WTC11 (cell line): Measurements from ENCODE around the gene WFDC2. TPM values are rescaled to one million over a fixed set of nuclear protein-coding genes. Genes with fewer than 3 reads are reported as not detected.

Experiments
- ATAC-seq: fragments of 200-7000 bp; cut with Tn5 transposase; 2 replicates; pipeline ENCODE4 v1.10.0; 2021; ENCODE audit warnings: mild to moderate bottlenecking, moderate library complexity
- CTCF ChIA-PET: fragments of 300-600 bp; sonication (Branson Sonifier 250); formaldehyde crosslinking; loops from one replicate; lab custom pipeline; 2021; ENCODE audit warnings: antibody characterized with exemption; lab: Charles Lee
- POLR2A ChIA-PET: fragments of 350-600 bp; sonication (Branson Sonifier 250); formaldehyde crosslinking; loops from one replicate; lab custom pipeline; 2021; ENCODE audit warnings: antibody characterized with exemption; lab: Charles Lee
- DNase-seq: peaks from one replicate; pipeline ENCODE4 v3.0.0; 2021; ENCODE audit warnings: low spot score
- H3K27ac Mint-ChIP-seq: 2 replicates; pipeline ENCODE4 v1.8.0; 2021; ENCODE audit warnings: mixed read lengths
- H3K27me3 Mint-ChIP-seq: 2 replicates; pipeline ENCODE4 v1.8.0; 2021; ENCODE audit warnings: low read depth, mild to moderate bottlenecking, moderate library complexity, mixed read lengths
- H3K36me3 Mint-ChIP-seq: 2 replicates; pipeline ENCODE4 v1.8.0; 2021; ENCODE audit warnings: mixed read lengths
- H3K4me1 Mint-ChIP-seq: 2 replicates; pipeline ENCODE4 v1.8.0; 2022; ENCODE audit warnings: mixed read lengths
- H3K4me3 Mint-ChIP-seq: 2 replicates; pipeline ENCODE4 v1.8.0; 2021; ENCODE audit warnings: mild to moderate bottlenecking, moderate library complexity, mixed read lengths
- H3K9me3 Mint-ChIP-seq: 2 replicates; pipeline ENCODE4 v1.8.0; 2021; ENCODE audit warnings: mixed read lengths
- FOXP1 ChIP-seq: sonication (generic); formaldehyde crosslinking; IDR thresholded peaks from 2 replicates; pipeline ENCODE4 v1.8.0; 2022; ENCODE audit warnings: missing genetic modification reagents, mild to moderate bottlenecking, moderate library complexity, borderline replicate concordance
- GABPB1 ChIP-seq: sonication (generic); formaldehyde crosslinking; IDR thresholded peaks from 2 replicates; pipeline ENCODE4 v1.8.1; 2023; ENCODE audit warnings: mild to moderate bottlenecking, missing genetic modification reagents
- HMGA2 ChIP-seq: fragments of 250-450 bp; sonication (Bioruptor Pico); IDR thresholded peaks from 2 replicates; pipeline ENCODE4 v1.4.0; 2021; ENCODE audit warnings: mild to moderate bottlenecking, moderate library complexity
- NFE2L1 ChIP-seq: sonication (generic); formaldehyde crosslinking; IDR thresholded peaks from 2 replicates; pipeline ENCODE4 v1.8.1; 2023; ENCODE audit warnings: missing genetic modification reagents
- NR1H2 ChIP-seq: sonication (generic); formaldehyde crosslinking; IDR thresholded peaks from 2 replicates; pipeline ENCODE4 v1.9.0; 2021; ENCODE audit warnings: mild to moderate bottlenecking, moderate library complexity, missing genetic modification reagents
- NR2C2 ChIP-seq: sonication (generic); formaldehyde crosslinking; IDR thresholded peaks from 2 replicates; pipeline ENCODE4 v1.8.0; 2022; ENCODE audit warnings: mild to moderate bottlenecking, missing genetic modification reagents
- OVOL2 ChIP-seq: fragments of 250-450 bp; sonication (Bioruptor Pico); IDR thresholded peaks from 2 replicates; pipeline ENCODE4 v1.9.0; 2021; ENCODE audit warnings: mild to moderate bottlenecking, borderline replicate concordance
- RELA ChIP-seq: sonication (generic); formaldehyde crosslinking; IDR thresholded peaks from 2 replicates; pipeline ENCODE4 v1.8.1; 2022; ENCODE audit warnings: missing genetic modification reagents, mild to moderate bottlenecking, borderline replicate concordance
- RORB ChIP-seq: fragments of 250-450 bp; sonication (Bioruptor Pico); IDR thresholded peaks from 2 replicates; pipeline ENCODE4 v1.9.0; 2021; ENCODE audit warnings: mild to moderate bottlenecking
- TP53 ChIP-seq: sonication (generic); formaldehyde crosslinking; IDR thresholded peaks from 2 replicates; pipeline ENCODE4 v1.8.1; 2023; ENCODE audit warnings: mild to moderate bottlenecking, missing genetic modification reagents
- ZBTB21 ChIP-seq: sonication (generic); formaldehyde crosslinking; IDR thresholded peaks from 2 replicates; pipeline ENCODE4 v1.8.1; 2023; ENCODE audit warnings: mild to moderate bottlenecking, missing genetic modification reagents, borderline replicate concordance
- ZNF138 ChIP-seq: sonication (generic); formaldehyde crosslinking; conservative IDR thresholded peaks from 2 replicates; pipeline ENCODE4 v1.8.1; 2022; ENCODE audit warnings: mild to moderate bottlenecking, moderate library complexity, missing genetic modification reagents
- ZNF219 ChIP-seq: sonication (generic); formaldehyde crosslinking; IDR thresholded peaks from 2 replicates; pipeline ENCODE4 v1.8.0; 2023; ENCODE audit warnings: missing genetic modification reagents, mild to moderate bottlenecking, borderline replicate concordance
- ZNF232 ChIP-seq: sonication (generic); formaldehyde crosslinking; IDR thresholded peaks from 2 replicates; pipeline ENCODE4 v1.8.0; 2022; ENCODE audit warnings: mild to moderate bottlenecking, missing genetic modification reagents
- ZNF671 ChIP-seq: fragments of 250-450 bp; sonication (Bioruptor Pico); IDR thresholded peaks from 2 replicates; pipeline ENCODE4 v1.8.0; 2021; ENCODE audit warnings: mild to moderate bottlenecking
- total RNA-seq: library from RNA; stranded (reverse); gene quantifications from 3 replicates; pipeline ENCODE4 v1.2.3, GENCODE V29; 2021
- TF ChIP-seq, protein P1 (sequence below): sonication (generic); formaldehyde crosslinking; IDR thresholded peaks from 2 replicates; pipeline ENCODE4 v1.8.1; 2022; ENCODE audit warnings: missing genetic modification reagents, borderline replicate concordance
- TF ChIP-seq, protein P2 (sequence below): sonication (generic); formaldehyde crosslinking; conservative IDR thresholded peaks from 2 replicates; pipeline ENCODE4 v1.8.1; 2022; ENCODE audit warnings: mild to moderate bottlenecking, missing genetic modification reagents
- TF ChIP-seq, protein P3 (sequence below): sonication (generic); formaldehyde crosslinking; IDR thresholded peaks from 2 replicates; pipeline ENCODE4 v1.8.1; 2023; ENCODE audit warnings: mild to moderate bottlenecking, missing genetic modification reagents
- TF ChIP-seq, protein P4 (sequence below): sonication (generic); formaldehyde crosslinking; IDR thresholded peaks from 2 replicates; pipeline ENCODE4 v1.8.1; 2022; ENCODE audit warnings: low read depth, mild to moderate bottlenecking, moderate library complexity, missing genetic modification reagents, borderline replicate concordance
- TF ChIP-seq, protein P5 (sequence below): sonication (generic); formaldehyde crosslinking; IDR thresholded peaks from 2 replicates; pipeline ENCODE4 v1.8.1; 2023; ENCODE audit warnings: mild to moderate bottlenecking, missing genetic modification reagents, borderline replicate concordance
- TF ChIP-seq, protein P6 (sequence below): sonication (generic); formaldehyde crosslinking; IDR thresholded peaks from 2 replicates; pipeline ENCODE4 v1.8.1; 2023; ENCODE audit warnings: mild to moderate bottlenecking, missing genetic modification reagents, moderate library complexity
- TF ChIP-seq, protein P7 (sequence below): sonication (generic); formaldehyde crosslinking; IDR thresholded peaks from 2 replicates; pipeline ENCODE4 v1.8.1; 2022; ENCODE audit warnings: mild to moderate bottlenecking, missing genetic modification reagents, moderate library complexity, borderline replicate concordance
- TF ChIP-seq, protein P8 (sequence below): fragments of 250-450 bp; sonication (Bioruptor Pico); IDR thresholded peaks from 2 replicates; pipeline ENCODE4 v1.8.0; 2021; ENCODE audit warnings: mild to moderate bottlenecking

Gene WFDC2
- total RNA-seq, 1 experiment from 2014 or later = 76.4 TPM

DNA sequence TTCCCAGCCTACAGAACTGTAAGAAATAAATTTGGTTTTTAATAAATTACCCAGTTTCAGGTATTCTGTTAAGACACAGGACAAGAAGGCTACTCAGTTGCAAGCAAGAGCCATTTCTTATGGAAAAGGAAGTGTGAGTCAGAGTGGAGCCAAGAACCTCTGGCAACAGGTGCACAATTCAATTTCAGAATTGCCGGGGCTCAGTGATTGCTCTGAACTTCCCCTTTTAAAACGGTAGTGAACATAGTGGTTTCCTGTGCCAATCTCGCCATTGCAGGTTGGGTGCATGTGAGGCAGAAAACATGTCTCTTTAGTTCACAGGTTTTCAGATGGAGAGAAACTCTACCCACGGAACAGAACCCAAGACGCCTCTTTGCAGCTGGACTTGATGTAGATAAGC, 37.3 kb upstream of the WFDC2 start:
- ChIA-PET CTCF (no interaction called here), POLR2A (no interaction called here)
- no peak for DNase-seq
- Mint-ChIP-seq H3K4me3 (no peak overlapping the region), H3K4me1 (peaks cover 2% of the 10 kb centered on the region; the same call in 1 of the 2 replicates), H3K36me3 (peaks cover 6% of the 10 kb centered on the region), H3K27me3 (peaks cover 5% of the 10 kb centered on the region; the same call in 1 of the 2 replicates), H3K9me3 (no peaks in the 10 kb centered on the region), H3K27ac (no peak overlapping the region)
- ATAC-seq = no peak
- no peak for TF ChIP-seq ZBTB21 (CRISPR knock-in tag)
- no peak for TF ChIP-seq ZNF232 (CRISPR knock-in tag)
- no peak for TF ChIP-seq RORB (CRISPR knock-in tag)
- TF ChIP-seq, protein P1, sequence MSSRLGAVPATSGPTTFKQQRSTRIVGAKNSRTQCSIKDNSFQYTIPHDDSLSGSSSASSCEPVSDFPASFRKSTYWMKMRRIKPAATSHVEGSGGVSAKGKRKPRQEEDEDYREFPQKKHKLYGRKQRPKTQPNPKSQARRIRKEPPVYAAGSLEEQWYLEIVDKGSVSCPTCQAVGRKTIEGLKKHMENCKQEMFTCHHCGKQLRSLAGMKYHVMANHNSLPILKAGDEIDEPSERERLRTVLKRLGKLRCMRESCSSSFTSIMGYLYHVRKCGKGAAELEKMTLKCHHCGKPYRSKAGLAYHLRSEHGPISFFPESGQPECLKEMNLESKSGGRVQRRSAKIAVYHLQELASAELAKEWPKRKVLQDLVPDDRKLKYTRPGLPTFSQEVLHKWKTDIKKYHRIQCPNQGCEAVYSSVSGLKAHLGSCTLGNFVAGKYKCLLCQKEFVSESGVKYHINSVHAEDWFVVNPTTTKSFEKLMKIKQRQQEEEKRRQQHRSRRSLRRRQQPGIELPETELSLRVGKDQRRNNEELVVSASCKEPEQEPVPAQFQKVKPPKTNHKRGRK (CRISPR knock-in tag) = no peak
- TF ChIP-seq, protein P2, sequence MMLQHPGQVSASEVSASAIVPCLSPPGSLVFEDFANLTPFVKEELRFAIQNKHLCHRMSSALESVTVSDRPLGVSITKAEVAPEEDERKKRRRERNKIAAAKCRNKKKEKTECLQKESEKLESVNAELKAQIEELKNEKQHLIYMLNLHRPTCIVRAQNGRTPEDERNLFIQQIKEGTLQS (CRISPR knock-in tag) = no peak
- no peak for TF ChIP-seq NFE2L1 (CRISPR knock-in tag)
- TF ChIP-seq, protein P3, sequence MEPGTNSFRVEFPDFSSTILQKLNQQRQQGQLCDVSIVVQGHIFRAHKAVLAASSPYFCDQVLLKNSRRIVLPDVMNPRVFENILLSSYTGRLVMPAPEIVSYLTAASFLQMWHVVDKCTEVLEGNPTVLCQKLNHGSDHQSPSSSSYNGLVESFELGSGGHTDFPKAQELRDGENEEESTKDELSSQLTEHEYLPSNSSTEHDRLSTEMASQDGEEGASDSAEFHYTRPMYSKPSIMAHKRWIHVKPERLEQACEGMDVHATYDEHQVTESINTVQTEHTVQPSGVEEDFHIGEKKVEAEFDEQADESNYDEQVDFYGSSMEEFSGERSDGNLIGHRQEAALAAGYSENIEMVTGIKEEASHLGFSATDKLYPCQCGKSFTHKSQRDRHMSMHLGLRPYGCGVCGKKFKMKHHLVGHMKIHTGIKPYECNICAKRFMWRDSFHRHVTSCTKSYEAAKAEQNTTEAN (CRISPR knock-in tag) = no peak
- TF ChIP-seq TP53 = no peak
- no peak for TF ChIP-seq ZNF219 (CRISPR knock-in tag)
- TF ChIP-seq, protein P4, sequence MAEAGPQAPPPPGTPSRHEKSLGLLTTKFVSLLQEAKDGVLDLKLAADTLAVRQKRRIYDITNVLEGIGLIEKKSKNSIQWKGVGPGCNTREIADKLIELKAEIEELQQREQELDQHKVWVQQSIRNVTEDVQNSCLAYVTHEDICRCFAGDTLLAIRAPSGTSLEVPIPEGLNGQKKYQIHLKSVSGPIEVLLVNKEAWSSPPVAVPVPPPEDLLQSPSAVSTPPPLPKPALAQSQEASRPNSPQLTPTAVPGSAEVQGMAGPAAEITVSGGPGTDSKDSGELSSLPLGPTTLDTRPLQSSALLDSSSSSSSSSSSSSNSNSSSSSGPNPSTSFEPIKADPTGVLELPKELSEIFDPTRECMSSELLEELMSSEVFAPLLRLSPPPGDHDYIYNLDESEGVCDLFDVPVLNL (CRISPR knock-in tag) = no peak
- TF ChIP-seq NR2C2 (CRISPR knock-in tag) = no peak
- TF ChIP-seq, protein P5, sequence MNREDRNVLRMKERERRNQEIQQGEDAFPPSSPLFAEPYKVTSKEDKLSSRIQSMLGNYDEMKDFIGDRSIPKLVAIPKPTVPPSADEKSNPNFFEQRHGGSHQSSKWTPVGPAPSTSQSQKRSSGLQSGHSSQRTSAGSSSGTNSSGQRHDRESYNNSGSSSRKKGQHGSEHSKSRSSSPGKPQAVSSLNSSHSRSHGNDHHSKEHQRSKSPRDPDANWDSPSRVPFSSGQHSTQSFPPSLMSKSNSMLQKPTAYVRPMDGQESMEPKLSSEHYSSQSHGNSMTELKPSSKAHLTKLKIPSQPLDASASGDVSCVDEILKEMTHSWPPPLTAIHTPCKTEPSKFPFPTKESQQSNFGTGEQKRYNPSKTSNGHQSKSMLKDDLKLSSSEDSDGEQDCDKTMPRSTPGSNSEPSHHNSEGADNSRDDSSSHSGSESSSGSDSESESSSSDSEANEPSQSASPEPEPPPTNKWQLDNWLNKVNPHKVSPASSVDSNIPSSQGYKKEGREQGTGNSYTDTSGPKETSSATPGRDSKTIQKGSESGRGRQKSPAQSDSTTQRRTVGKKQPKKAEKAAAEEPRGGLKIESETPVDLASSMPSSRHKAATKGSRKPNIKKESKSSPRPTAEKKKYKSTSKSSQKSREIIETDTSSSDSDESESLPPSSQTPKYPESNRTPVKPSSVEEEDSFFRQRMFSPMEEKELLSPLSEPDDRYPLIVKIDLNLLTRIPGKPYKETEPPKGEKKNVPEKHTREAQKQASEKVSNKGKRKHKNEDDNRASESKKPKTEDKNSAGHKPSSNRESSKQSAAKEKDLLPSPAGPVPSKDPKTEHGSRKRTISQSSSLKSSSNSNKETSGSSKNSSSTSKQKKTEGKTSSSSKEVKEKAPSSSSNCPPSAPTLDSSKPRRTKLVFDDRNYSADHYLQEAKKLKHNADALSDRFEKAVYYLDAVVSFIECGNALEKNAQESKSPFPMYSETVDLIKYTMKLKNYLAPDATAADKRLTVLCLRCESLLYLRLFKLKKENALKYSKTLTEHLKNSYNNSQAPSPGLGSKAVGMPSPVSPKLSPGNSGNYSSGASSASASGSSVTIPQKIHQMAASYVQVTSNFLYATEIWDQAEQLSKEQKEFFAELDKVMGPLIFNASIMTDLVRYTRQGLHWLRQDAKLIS (CRISPR knock-in tag) = no peak
- TF ChIP-seq, protein P6, sequence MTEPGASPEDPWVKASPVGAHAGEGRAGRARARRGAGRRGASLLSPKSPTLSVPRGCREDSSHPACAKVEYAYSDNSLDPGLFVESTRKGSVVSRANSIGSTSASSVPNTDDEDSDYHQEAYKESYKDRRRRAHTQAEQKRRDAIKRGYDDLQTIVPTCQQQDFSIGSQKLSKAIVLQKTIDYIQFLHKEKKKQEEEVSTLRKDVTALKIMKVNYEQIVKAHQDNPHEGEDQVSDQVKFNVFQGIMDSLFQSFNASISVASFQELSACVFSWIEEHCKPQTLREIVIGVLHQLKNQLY (CRISPR knock-in tag) = no peak

DNA sequence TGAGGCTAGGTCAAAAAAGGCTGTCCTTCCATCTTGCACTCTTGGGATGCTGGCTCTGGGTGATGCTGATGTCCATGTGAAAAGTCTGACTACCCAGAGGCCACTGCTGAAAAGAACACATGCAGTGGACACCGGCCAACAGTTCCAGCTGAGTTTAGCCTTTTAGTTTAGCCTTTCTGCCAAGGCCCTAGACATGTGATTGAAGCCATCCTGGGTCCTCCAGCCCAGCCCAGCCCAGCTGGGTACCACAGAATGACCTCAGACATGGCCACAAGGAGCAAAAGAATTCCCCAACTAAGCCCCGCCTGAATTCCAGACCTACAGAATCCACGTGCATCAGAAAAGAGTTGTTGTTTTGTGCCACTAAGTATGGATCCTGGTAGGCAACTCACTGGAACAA, 36.2 kb upstream of the WFDC2 start:
- H3K27ac Mint-ChIP-seq = no peak overlapping the region
- H3K9me3 Mint-ChIP-seq = no peaks in the 10 kb centered on the region
- ATAC-seq (no peak), DNase-seq (no peak)
- peaks cover 6% of the 10 kb centered on the region for H3K36me3 Mint-ChIP-seq
- POLR2A ChIA-PET = no interaction called here
- CTCF ChIA-PET = interaction anchor here (1.0 to 5.1 kb wide), 2 partner anchors 61 to 64 kb away, joined by 3 to 164 read pairs; no protein-coding TSS in a partner anchor
- H3K4me1 Mint-ChIP-seq = peaks cover 2% of the 10 kb centered on the region; the same call in 1 of the 2 replicates
- no peak overlapping the region for H3K4me3 Mint-ChIP-seq
- H3K27me3 Mint-ChIP-seq = peaks cover 5% of the 10 kb centered on the region; the same call in 1 of the 2 replicates
- TF ChIP-seq, protein P2 (CRISPR knock-in tag) = no peak
- TF ChIP-seq GABPB1 (CRISPR knock-in tag) = no peak
- TF ChIP-seq, protein P7, sequence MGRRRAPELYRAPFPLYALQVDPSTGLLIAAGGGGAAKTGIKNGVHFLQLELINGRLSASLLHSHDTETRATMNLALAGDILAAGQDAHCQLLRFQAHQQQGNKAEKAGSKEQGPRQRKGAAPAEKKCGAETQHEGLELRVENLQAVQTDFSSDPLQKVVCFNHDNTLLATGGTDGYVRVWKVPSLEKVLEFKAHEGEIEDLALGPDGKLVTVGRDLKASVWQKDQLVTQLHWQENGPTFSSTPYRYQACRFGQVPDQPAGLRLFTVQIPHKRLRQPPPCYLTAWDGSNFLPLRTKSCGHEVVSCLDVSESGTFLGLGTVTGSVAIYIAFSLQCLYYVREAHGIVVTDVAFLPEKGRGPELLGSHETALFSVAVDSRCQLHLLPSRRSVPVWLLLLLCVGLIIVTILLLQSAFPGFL (CRISPR knock-in tag) = no peak
- no peak for TF ChIP-seq ZNF671
- TF ChIP-seq, protein P8, sequence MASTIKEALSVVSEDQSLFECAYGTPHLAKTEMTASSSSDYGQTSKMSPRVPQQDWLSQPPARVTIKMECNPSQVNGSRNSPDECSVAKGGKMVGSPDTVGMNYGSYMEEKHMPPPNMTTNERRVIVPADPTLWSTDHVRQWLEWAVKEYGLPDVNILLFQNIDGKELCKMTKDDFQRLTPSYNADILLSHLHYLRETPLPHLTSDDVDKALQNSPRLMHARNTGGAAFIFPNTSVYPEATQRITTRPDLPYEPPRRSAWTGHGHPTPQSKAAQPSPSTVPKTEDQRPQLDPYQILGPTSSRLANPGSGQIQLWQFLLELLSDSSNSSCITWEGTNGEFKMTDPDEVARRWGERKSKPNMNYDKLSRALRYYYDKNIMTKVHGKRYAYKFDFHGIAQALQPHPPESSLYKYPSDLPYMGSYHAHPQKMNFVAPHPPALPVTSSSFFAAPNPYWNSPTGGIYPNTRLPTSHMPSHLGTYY (CRISPR knock-in tag) = no peak
- TF ChIP-seq FOXP1 (CRISPR knock-in tag) = no peak
- no peak for TF ChIP-seq RELA (CRISPR knock-in tag)
- no peak for TF ChIP-seq HMGA2 (CRISPR knock-in tag)
- TF ChIP-seq OVOL2 (CRISPR knock-in tag) = no peak
- TF ChIP-seq RORB (CRISPR knock-in tag) = no peak
- TF ChIP-seq ZNF138 = no peak
- TF ChIP-seq NR1H2 = no peak
